Psoas muscle (tissue), 8 donors: ENCODE data around the gene SOX13. TPM values are rescaled to one million over a fixed set of nuclear protein-coding genes. Genes with fewer than 3 reads are reported as not detected.

Experiments used
- ATAC-seq, 4 donors: fragments of 200-7000 bp; cut with Tn5 transposase; one replicate each; pipeline ENCODE4 v1.9.1; 2020; ENCODE audit warnings: moderate library complexity in 3 of 4, mild to moderate bottlenecking in 2 of 4
- DNase-seq, 2 donors: peaks; one replicate each; pipeline ENCODE4 v3.0.0-alpha.2; 2020
- H3K27ac ChIP-seq: fragments of 200-600 bp; one replicate; pipeline ENCODE4 v1.8.0; 2022
- H3K27me3 ChIP-seq, 3 donors: fragments of 200-600 bp in 1 of 3; one replicate each; pipeline versions ENCODE4 v1.6.1 to v1.8.0; 2013 to 2022; ENCODE audit warnings: low read length in 2 of 3, mild to moderate bottlenecking in 2 of 3, moderate library complexity in 1 of 3; ENCODE audit not compliant: insufficient read depth in 3 of 3
- H3K36me3 ChIP-seq, 2 donors: fragments of 200-600 bp in 1 of 2; one replicate each; pipeline versions ENCODE4 v1.6.1 to v1.8.0; 2013 to 2022; ENCODE audit warnings: low read depth in 1 of 2, mild to moderate bottlenecking in 1 of 2, moderate library complexity in 1 of 2; ENCODE audit not compliant: insufficient read depth in 1 of 2
- H3K4me1 ChIP-seq: fragments of 200-600 bp; one replicate; pipeline ENCODE4 v1.8.0; 2022
- H3K4me3 ChIP-seq: fragments of 200-600 bp; one replicate; pipeline ENCODE4 v1.8.0; 2022; ENCODE audit warnings: mild to moderate bottlenecking
- H3K9me3 ChIP-seq: fragments of 200-600 bp; one replicate; pipeline ENCODE4 v1.8.0; 2022
- CTCF ChIP-seq: fragments of 200-600 bp; IDR thresholded peaks from one replicate; pipeline ENCODE4 v1.8.0; 2022; ENCODE audit warnings: antibody characterized with exemption
- WGBS, 3 donors: extraction: QIAGEN DNeasy Blood & Tissue Kit; methylation state at CpG; one replicate each; pipeline versions ENCODE4 v1.1.6 to v1.1.7; 2013; 5-methylcytosine and 5-hydroxymethylcytosine counted together
- intact Hi-C, 2 donors: fragments of 100-400 bp; cut with DNase I; formaldehyde crosslinking; loops; one replicate each; pipeline versions ENCODE4 v1.11.0 to v1.14.2; 2022
- polyA plus RNA-seq, 3 donors: library from polyadenylated mRNA; stranded (reverse); fragments of 200-250 nt; gene quantifications; one replicate each; pipeline ENCODE4 v1.2.3, GENCODE V29; 2013
- total RNA-seq, 4 donors: library from RNA; stranded (reverse); fragmentation: NEBNext Ultra II Directional in 2 of 4; extraction: Animal tissue kit (Norgen Biotek cat#: 25700) in 2 of 4; gene quantifications; one replicate each; pipeline versions ENCODE4 v1.2.1 to v1.2.4, GENCODE V29; 2021 to 2023
- donor health status: healthy with polysubstance abuse.
- donor health status: DM: no; HTN: no; CAD: no; lungs with moderate emphysema.
- donor health status: Bipolar disorder and iron deficiency.
- donor health status: healthy.
- donor health status: DM: yes; HTN: yes; CAD: no.
- donor health status: DM: no; HTN: no; CAD: no.
- donor health status: DM: no; HTN: no; CAD: no.
- donor health status: DM: yes; HTN: yes; CAD: no.

SOX13 gene
- total and polyA plus RNA-seq, 7 donors, result 5.2 to 19.6 (median 9.4) TPM

DNA sequence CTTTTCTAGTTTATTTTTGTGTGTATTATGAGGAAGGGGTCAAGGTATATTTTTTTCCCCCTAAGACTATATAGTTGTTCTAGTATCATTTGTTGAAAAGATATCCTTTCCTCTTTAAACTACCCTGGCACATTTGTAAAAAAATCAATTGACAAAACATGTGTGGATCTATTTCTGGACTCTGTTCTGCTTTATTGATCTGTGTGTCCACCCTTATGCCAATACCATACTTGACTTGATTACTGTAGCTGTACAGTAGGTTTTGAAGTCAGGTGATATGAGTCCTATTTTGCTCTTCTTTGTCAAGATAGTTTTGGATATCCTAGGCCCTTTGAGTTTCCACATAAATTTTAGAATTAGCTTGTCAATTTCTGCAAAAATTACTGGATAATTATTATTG, 21.2 kb upstream of the SOX13 start:
- no peaks in the 10 kb centered on the region for H3K36me3 ChIP-seq
- DNase-seq, result no peak
- ATAC-seq, result no peak
- no peak overlapping the region for H3K4me3 ChIP-seq
- no peaks in the 10 kb centered on the region for H3K27me3 ChIP-seq
- no peak for TF ChIP-seq CTCF
- intact Hi-C loops, result no loop called here
- no peaks in the 10 kb centered on the region for H3K4me1 ChIP-seq
- H3K27ac ChIP-seq, result no peak overlapping the region
- H3K9me3 ChIP-seq, result no peaks in the 10 kb centered on the region

DNA sequence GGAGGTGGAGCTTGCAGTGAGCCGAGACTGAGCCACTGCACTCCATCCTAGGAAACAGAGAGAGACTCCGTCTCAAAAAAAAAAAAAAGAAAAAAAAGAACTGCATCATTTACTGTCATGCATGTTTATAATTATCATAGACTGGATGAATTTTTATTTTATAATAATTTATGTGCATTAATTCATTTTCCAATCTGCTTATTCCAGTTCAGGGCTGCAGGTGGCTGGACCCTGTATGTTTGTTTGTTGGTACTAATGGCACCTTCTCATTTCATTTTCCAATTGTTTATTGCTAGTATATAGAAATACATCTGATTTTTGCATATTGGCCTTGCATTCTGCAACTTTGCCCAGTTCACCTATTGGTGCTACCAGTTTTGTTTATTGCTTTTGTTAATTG, 19.0 kb upstream of the SOX13 start:
- ATAC-seq (no peak), DNase-seq (no peak)
- H3K27me3 ChIP-seq, result no peaks in the 10 kb centered on the region
- intact Hi-C loops, result no loop called here
- H3K4me3 ChIP-seq, result no peak overlapping the region
- no peaks in the 10 kb centered on the region for H3K9me3 ChIP-seq
- no peak for TF ChIP-seq CTCF
- no peaks in the 10 kb centered on the region for H3K4me1 ChIP-seq
- H3K36me3 ChIP-seq, result no peaks in the 10 kb centered on the region
- H3K27ac ChIP-seq, result no peak overlapping the region
- WGBS, 3 donors, result 82 to 96% (median 87%) methylated on average over 2 of the region's 2 CpGs

- TF ChIP-seq CTCF, result no peak
- Histone ChIP-seq H3K9me3 (no peaks in the 10 kb centered on the region), H3K4me1 (peaks cover 7% of the 10 kb centered on the region), H3K27ac (no peak overlapping the region), H3K27me3 (no peaks in the 10 kb centered on the region), H3K4me3 (no peak overlapping the region), H3K36me3 (no peaks in the 10 kb centered on the region)
- DNase-seq, result peak in 1 of 2 donors; percentile 63
- peak in 3 of 4 donors; percentile 64 to 89 (median 78) for ATAC-seq
- 41 to 65% (median 45%) methylated on average over 7 of the region's 7 CpGs for WGBS, 3 donors
- intact Hi-C loops, result no loop called here
These were observed 12.9 kb upstream of the SOX13 start for GRCh38 chr1:204059970-204060369.

DNA sequence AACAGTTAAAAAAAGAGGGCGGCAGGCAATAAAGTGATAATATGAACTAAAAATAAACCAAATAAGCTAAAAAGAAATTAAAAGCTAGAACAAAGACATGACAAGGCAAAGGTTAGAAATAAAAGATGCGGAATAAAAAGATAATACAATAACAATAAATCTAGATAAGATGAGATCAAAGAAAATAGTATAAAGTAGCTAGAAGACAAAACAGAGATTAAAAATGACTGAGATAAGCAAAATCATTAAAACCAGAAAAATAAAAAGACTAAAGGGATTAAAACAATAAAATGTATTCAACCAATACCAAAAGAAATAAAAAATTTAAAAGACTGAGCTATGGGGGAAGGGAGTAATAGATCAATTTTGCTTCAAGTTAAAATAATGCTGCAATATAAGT, 10.8 kb upstream of the SOX13 start:
- ATAC-seq, result no peak
- no peak for DNase-seq
- H3K27me3 ChIP-seq, result no peaks in the 10 kb centered on the region
- H3K27ac ChIP-seq, result no peak overlapping the region
- no peaks in the 10 kb centered on the region for H3K9me3 ChIP-seq
- H3K4me1 ChIP-seq, result peaks cover 7% of the 10 kb centered on the region
- intact Hi-C loops, result no loop called here
- TF ChIP-seq CTCF, result no peak
- 95 to 96% (median 95%) methylated on average over 2 of the region's 2 CpGs for WGBS, 3 donors
- no peak overlapping the region for H3K4me3 ChIP-seq
- no peaks in the 10 kb centered on the region for H3K36me3 ChIP-seq

- H3K27me3 ChIP-seq, result no peaks in the 10 kb centered on the region
- no peak for TF ChIP-seq CTCF
- no peak overlapping the region for H3K4me3 ChIP-seq
- no peaks in the 10 kb centered on the region for H3K4me1 ChIP-seq
- H3K9me3 ChIP-seq, result no peaks in the 10 kb centered on the region
- ATAC-seq, result no peak
- intact Hi-C loops, result no loop called here
- DNase-seq, result peak; percentile 44 to 65
- WGBS, 3 donors, result 54 to 60% (median 58%) methylated on average over 8 of the region's 8 CpGs
- H3K36me3 ChIP-seq, result no peaks in the 10 kb centered on the region
- no peak overlapping the region for H3K27ac ChIP-seq
These were observed 7.5 kb upstream of the SOX13 start for GRCh38 chr1:204065174-204065985.
